GM23338 (cell line): Measurements from ENCODE around the gene THAP5. TPM values are rescaled to one million over a fixed set of nuclear protein-coding genes. Genes with fewer than 3 reads are reported as not detected.

ENCODE experiments used
- ATAC-seq: fragments of 200-7000 bp; cut with Tn5 transposase; 3 replicates; pipeline ENCODE4 v1.9.1; 2020
- DNase-seq: peaks from one replicate; pipeline ENCODE4 v3.0.0-alpha.2; 2015; ENCODE audit warnings: low spot score
- H2AFZ ChIP-seq: fragments of 200-600 bp; sonication (generic); 2 replicates; pipeline ENCODE4 v1.8.0; 2016; ENCODE audit warnings: antibody characterized with exemption, mild to moderate bottlenecking, moderate library complexity
- H3F3A ChIP-seq: fragments of 200-600 bp; sonication (generic); replicated peaks from 2 replicates; pipeline ENCODE4 v1.8.0; 2017; ENCODE audit warnings: antibody characterized with exemption, mixed run types, low read depth
- H3K27ac ChIP-seq: fragments of 200-600 bp; sonication (generic); 2 replicates; pipeline ENCODE4 v1.6.1; 2016; ENCODE audit warnings: low read depth
- H3K27me3 ChIP-seq: fragments of 200-600 bp; sonication (generic); 2 replicates; pipeline ENCODE4 v1.8.0; 2016; ENCODE audit warnings: mild to moderate bottlenecking, mixed run types, moderate library complexity; ENCODE audit not compliant: insufficient read depth
- H3K36me3 ChIP-seq: fragments of 200-600 bp; sonication (generic); 2 replicates; pipeline ENCODE4 v1.8.0; 2016; ENCODE audit warnings: mild to moderate bottlenecking; ENCODE audit not compliant: insufficient read depth
- H3K4me1 ChIP-seq: fragments of 200-600 bp; sonication (generic); 2 replicates; pipeline ENCODE4 v1.8.0; 2016; ENCODE audit warnings: mild to moderate bottlenecking, moderate library complexity; ENCODE audit not compliant: insufficient read depth
- H3K4me2 ChIP-seq: fragments of 200-600 bp; sonication (generic); 2 replicates; pipeline ENCODE4 v1.7.1; 2017; ENCODE audit warnings: mixed run types
- H3K4me3 ChIP-seq: fragments of 200-600 bp; sonication (generic); 2 replicates; pipeline ENCODE4 v1.6.1; 2016; ENCODE audit warnings: mixed run types
- H3K79me2 ChIP-seq: fragments of 200-600 bp; sonication (generic); replicated peaks from 2 replicates; pipeline ENCODE4 v1.8.0; 2017; ENCODE audit warnings: mild to moderate bottlenecking; ENCODE audit not compliant: insufficient read depth
- H3K9me2 ChIP-seq: fragments of 200-600 bp; sonication (generic); 2 replicates; pipeline ENCODE4 v1.8.0; 2017; ENCODE audit not compliant: insufficient read depth
- H4K20me1 ChIP-seq: fragments of 200-600 bp; sonication (generic); replicated peaks from 2 replicates; pipeline ENCODE4 v1.8.0; 2017; ENCODE audit warnings: mild to moderate bottlenecking; ENCODE audit not compliant: insufficient read depth
- H3K27ac Mint-ChIP-seq: 2 replicates; pipeline ENCODE4 v1.8.0; 2020; ENCODE audit warnings: inconsistent platforms, mild to moderate bottlenecking, moderate library complexity, mixed read lengths
- H3K27me3 Mint-ChIP-seq: 3 replicates; pipeline ENCODE4 v1.8.0; 2022; ENCODE audit warnings: low read depth, mild to moderate bottlenecking, moderate library complexity, mixed read lengths, inconsistent platforms; ENCODE audit not compliant: insufficient read depth, poor library complexity
- H3K36me3 Mint-ChIP-seq: 3 replicates; pipeline ENCODE4 v1.8.0; 2021; ENCODE audit warnings: low read depth, mild to moderate bottlenecking, inconsistent platforms, moderate library complexity, mixed read lengths
- H3K4me1 Mint-ChIP-seq: 3 replicates; pipeline ENCODE4 v1.8.0; 2020; ENCODE audit warnings: mild to moderate bottlenecking, inconsistent platforms, mixed read lengths
- H3K4me3 Mint-ChIP-seq: 3 replicates; pipeline ENCODE4 v1.8.0; 2021; ENCODE audit warnings: moderate library complexity, mild to moderate bottlenecking, inconsistent platforms, mixed read lengths
- H3K9me3 Mint-ChIP-seq: 3 replicates; pipeline ENCODE4 v1.8.0; 2020; ENCODE audit warnings: moderate library complexity, mild to moderate bottlenecking, inconsistent platforms, mixed read lengths
- CREB1 ChIP-seq: fragments of 250-450 bp; sonication (Bioruptor Pico); IDR thresholded peaks from 2 replicates; pipeline ENCODE4 v1.5.0; 2020; ENCODE audit warnings: low read depth, mild to moderate bottlenecking, moderate library complexity
- ETS1 ChIP-seq: IDR thresholded peaks from 2 replicates; pipeline ENCODE4 v1.6.1; 2016; ENCODE audit warnings: antibody characterized with exemption
- EZH2 ChIP-seq: fragments of 200-600 bp; sonication (generic); IDR thresholded peaks from one replicate; pipeline ENCODE4 v1.8.0; 2017; ENCODE audit warnings: antibody characterized with exemption, mild to moderate bottlenecking, low read depth; ENCODE audit not compliant: unreplicated experiment
- EZH2phosphoT487 ChIP-seq: fragments of 200-600 bp; sonication (generic); IDR thresholded peaks from one replicate; pipeline ENCODE4 v1.8.1; 2018; ENCODE audit warnings: antibody characterized with exemption; ENCODE audit not compliant: unreplicated experiment
- STAT1 ChIP-seq: IDR thresholded peaks from one replicate; pipeline ENCODE4 v1.6.1; 2016; ENCODE audit warnings: antibody characterized with exemption; ENCODE audit not compliant: unreplicated experiment
- ZNF114 ChIP-seq: fragments of 250-450 bp; sonication (Bioruptor Pico); IDR thresholded peaks from 2 replicates; pipeline ENCODE4 v1.5.0; 2020; ENCODE audit warnings: mild to moderate bottlenecking, moderate library complexity
- polyA plus RNA-seq: library from polyadenylated mRNA; unstranded; fragments of >200 nt; fragmentation: Nextera tagmentation; extraction: Ambion mirVana; gene quantifications from 2 replicates; pipeline ENCODE4 v1.2.1, GENCODE V29; 2016
- total RNA-seq: library from RNA; depleted of rRNA; stranded (reverse); fragments of >200 nt; shearing (Covaris generic); gene quantifications from 2 replicates; pipeline ENCODE4 v1.2.3, GENCODE V29; 2014
- TF ChIP-seq, protein P1 (sequence below): fragments of 250-450 bp; sonication (Bioruptor Pico); IDR thresholded peaks from 2 replicates; pipeline ENCODE4 v1.5.0; 2020; ENCODE audit warnings: mild to moderate bottlenecking, moderate library complexity

THAP5 gene
- total and polyA plus RNA-seq, 2 experiments from 2014 or later: 18.2 to 32.3 TPM

DNA sequence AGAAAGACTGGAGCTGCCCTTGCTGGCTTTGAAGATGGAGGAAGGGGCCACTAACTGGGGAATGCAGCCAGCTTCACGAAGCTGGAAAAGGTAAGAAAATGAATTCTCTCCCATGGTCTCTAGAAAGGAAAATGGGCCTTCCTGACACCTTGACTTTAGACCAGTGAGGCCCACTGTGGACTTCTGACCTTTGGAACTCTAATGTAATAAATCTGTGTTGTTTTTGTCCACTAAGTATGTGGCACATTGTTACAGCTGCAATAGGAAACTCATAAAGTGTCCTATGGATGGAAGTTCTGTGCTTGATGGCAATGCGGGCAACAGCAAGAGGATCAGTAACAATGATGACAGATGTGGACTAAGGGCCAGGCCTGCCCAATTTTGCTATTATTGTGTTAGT lies 21.1 kb upstream of the THAP5 start:
- Mint-ChIP-seq H3K4me1 (peaks cover 18% of the 10 kb centered on the region), H3K27ac (no peak overlapping the region)

More for the DNA sequence above, 21.1 kb upstream of the THAP5 start:
- Histone ChIP-seq H3F3A (no peaks in the 10 kb centered on the region), H3K4me1 (peaks cover 8% of the 10 kb centered on the region; the same call in 1 of the 2 replicates), H4K20me1 (no peaks in the 10 kb centered on the region), H3K4me2 (no peak overlapping the region), H3K4me3 (no peak overlapping the region), H3K27ac (no peak overlapping the region), H3K36me3 (no peaks in the 10 kb centered on the region), H2AFZ (no peak overlapping the region), H3K9me2 (no peaks in the 10 kb centered on the region; the same call in 1 of the 2 replicates), H3K79me2 (no peaks in the 10 kb centered on the region), H3K27me3 (no peaks in the 10 kb centered on the region)
- DNase-seq (no peak), ATAC-seq (no peak)
- TF ChIP-seq ZNF114 (no peak), ETS1 (no peak), EZH2phosphoT487 (no peak), STAT1 (no peak), CREB1 (CRISPR knock-in tag) (no peak), EZH2 (no peak)
- TF ChIP-seq, protein P1, sequence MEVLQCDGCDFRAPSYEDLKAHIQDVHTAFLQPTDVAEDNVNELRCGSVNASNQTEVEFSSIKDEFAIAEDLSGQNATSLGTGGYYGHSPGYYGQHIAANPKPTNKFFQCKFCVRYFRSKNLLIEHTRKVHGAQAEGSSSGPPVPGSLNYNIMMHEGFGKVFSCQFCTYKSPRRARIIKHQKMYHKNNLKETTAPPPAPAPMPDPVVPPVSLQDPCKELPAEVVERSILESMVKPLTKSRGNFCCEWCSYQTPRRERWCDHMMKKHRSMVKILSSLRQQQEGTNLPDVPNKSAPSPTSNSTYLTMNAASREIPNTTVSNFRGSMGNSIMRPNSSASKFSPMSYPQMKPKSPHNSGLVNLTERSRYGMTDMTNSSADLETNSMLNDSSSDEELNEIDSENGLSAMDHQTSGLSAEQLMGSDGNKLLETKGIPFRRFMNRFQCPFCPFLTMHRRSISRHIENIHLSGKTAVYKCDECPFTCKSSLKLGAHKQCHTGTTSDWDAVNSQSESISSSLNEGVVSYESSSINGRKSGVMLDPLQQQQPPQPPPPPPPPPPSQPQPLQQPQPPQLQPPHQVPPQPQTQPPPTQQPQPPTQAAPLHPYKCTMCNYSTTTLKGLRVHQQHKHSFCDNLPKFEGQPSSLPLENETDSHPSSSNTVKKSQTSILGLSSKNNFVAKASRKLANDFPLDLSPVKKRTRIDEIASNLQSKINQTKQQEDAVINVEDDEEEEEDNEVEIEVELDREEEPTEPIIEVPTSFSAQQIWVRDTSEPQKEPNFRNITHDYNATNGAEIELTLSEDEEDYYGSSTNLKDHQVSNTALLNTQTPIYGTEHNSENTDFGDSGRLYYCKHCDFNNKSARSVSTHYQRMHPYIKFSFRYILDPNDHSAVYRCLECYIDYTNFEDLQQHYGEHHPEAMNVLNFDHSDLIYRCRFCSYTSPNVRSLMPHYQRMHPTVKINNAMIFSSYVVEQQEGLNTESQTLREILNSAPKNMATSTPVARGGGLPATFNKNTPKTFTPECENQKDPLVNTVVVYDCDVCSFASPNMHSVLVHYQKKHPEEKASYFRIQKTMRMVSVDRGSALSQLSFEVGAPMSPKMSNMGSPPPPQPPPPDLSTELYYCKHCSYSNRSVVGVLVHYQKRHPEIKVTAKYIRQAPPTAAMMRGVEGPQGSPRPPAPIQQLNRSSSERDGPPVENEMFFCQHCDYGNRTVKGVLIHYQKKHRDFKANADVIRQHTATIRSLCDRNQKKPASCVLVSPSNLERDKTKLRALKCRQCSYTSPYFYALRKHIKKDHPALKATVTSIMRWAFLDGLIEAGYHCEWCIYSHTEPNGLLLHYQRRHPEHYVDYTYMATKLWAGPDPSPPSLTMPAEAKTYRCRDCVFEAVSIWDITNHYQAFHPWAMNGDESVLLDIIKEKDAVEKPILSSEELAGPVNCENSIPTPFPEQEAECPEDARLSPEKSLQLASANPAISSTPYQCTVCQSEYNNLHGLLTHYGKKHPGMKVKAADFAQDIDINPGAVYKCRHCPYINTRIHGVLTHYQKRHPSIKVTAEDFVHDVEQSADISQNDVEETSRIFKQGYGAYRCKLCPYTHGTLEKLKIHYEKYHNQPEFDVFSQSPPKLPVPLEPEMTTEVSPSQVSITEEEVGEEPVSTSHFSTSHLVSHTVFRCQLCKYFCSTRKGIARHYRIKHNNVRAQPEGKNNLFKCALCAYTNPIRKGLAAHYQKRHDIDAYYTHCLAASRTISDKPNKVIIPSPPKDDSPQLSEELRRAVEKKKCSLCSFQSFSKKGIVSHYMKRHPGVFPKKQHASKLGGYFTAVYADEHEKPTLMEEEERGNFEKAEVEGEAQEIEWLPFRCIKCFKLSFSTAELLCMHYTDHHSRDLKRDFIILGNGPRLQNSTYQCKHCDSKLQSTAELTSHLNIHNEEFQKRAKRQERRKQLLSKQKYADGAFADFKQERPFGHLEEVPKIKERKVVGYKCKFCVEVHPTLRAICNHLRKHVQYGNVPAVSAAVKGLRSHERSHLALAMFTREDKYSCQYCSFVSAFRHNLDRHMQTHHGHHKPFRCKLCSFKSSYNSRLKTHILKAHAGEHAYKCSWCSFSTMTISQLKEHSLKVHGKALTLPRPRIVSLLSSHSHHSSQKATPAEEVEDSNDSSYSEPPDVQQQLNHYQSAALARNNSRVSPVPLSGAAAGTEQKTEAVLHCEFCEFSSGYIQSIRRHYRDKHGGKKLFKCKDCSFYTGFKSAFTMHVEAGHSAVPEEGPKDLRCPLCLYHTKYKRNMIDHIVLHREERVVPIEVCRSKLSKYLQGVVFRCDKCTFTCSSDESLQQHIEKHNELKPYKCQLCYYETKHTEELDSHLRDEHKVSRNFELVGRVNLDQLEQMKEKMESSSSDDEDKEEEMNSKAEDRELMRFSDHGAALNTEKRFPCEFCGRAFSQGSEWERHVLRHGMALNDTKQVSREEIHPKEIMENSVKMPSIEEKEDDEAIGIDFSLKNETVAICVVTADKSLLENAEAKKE (CRISPR knock-in tag): no peak
- no peak overlapping the region for H3K4me3 Mint-ChIP-seq
- peaks cover 1% of the 10 kb centered on the region for H3K27me3 Mint-ChIP-seq
- H3K9me3 Mint-ChIP-seq: no peaks in the 10 kb centered on the region
- no peaks in the 10 kb centered on the region for H3K36me3 Mint-ChIP-seq
